NB4 (cell line): Measurements from ENCODE around the gene FJX1.

ENCODE experiments used
- MYC ChIP-seq: IDR thresholded peaks from 2 replicates; pipeline ENCODE4 v1.6.1; 2011; ENCODE audit warnings: low read depth, low read length
- POLR2A ChIP-seq: IDR thresholded peaks from 2 replicates; pipeline ENCODE4 v1.6.1; 2011; ENCODE audit warnings: mild to moderate bottlenecking; ENCODE audit not compliant: insufficient read length; ENCODE audit errors: extremely low read depth
- TF ChIP-seq, protein P1 (sequence below): IDR thresholded peaks from one replicate; pipeline ENCODE4 v1.5.1; 2012; ENCODE audit warnings: low read depth, low read length
- TF ChIP-seq, protein P2 (sequence below): IDR thresholded peaks from 2 replicates; pipeline ENCODE4 v1.6.1; 2011; ENCODE audit warnings: low read depth, low read length

GRCh38 chr11:35580397-35580781 is 37.9 kb upstream of the FJX1 start:
- TF ChIP-seq POLR2A (no peak), MYC (no peak)
- TF ChIP-seq, protein P1, sequence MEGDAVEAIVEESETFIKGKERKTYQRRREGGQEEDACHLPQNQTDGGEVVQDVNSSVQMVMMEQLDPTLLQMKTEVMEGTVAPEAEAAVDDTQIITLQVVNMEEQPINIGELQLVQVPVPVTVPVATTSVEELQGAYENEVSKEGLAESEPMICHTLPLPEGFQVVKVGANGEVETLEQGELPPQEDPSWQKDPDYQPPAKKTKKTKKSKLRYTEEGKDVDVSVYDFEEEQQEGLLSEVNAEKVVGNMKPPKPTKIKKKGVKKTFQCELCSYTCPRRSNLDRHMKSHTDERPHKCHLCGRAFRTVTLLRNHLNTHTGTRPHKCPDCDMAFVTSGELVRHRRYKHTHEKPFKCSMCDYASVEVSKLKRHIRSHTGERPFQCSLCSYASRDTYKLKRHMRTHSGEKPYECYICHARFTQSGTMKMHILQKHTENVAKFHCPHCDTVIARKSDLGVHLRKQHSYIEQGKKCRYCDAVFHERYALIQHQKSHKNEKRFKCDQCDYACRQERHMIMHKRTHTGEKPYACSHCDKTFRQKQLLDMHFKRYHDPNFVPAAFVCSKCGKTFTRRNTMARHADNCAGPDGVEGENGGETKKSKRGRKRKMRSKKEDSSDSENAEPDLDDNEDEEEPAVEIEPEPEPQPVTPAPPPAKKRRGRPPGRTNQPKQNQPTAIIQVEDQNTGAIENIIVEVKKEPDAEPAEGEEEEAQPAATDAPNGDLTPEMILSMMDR: no peak
- TF ChIP-seq, protein P2, sequence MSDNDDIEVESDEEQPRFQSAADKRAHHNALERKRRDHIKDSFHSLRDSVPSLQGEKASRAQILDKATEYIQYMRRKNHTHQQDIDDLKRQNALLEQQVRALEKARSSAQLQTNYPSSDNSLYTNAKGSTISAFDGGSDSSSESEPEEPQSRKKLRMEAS: no peak
